Urinary bladder (tissue), 4 donors: Measurements from ENCODE around the gene MASP1. TPM values are rescaled to one million over a fixed set of nuclear protein-coding genes. Genes with fewer than 3 reads are reported as not detected.

Experiments used
- DNase-seq: peaks from one replicate; pipeline ENCODE4 v3.0.0-alpha.2; 2015; ENCODE audit errors: extremely low spot score
- H3K27ac ChIP-seq: one replicate; pipeline ENCODE4 v1.5.1; 2013; ENCODE audit warnings: low read depth, mild to moderate bottlenecking, moderate library complexity
- H3K36me3 ChIP-seq: one replicate; pipeline ENCODE4 v1.6.1; 2013; ENCODE audit warnings: mild to moderate bottlenecking, moderate library complexity; ENCODE audit not compliant: insufficient read depth
- H3K4me1 ChIP-seq: one replicate; pipeline ENCODE4 v1.6.1; 2013; ENCODE audit warnings: mild to moderate bottlenecking, moderate library complexity; ENCODE audit not compliant: insufficient read depth
- H3K4me3 ChIP-seq: one replicate; pipeline ENCODE4 v1.5.1; 2013; ENCODE audit warnings: low read depth, low read length
- WGBS: extraction: QIAGEN DNeasy Blood & Tissue Kit; methylation state at CpG from one replicate; pipeline ENCODE4 v1.1.7; 2013; 5-methylcytosine and 5-hydroxymethylcytosine counted together
- polyA plus RNA-seq: library from polyadenylated mRNA; stranded (reverse); fragments of 200-250 nt; gene quantifications from one replicate; pipeline ENCODE4 v1.2.3, GENCODE V29; 2013
- total RNA-seq: library from RNA; depleted of rRNA; stranded (reverse); fragments of >200 nt; gene quantifications from one replicate; pipeline ENCODE4 v1.2.3, GENCODE V29; 2014
- donor health status: healthy with polysubstance abuse.
- donor health status: healthy.

The MASP1 gene, protein sequence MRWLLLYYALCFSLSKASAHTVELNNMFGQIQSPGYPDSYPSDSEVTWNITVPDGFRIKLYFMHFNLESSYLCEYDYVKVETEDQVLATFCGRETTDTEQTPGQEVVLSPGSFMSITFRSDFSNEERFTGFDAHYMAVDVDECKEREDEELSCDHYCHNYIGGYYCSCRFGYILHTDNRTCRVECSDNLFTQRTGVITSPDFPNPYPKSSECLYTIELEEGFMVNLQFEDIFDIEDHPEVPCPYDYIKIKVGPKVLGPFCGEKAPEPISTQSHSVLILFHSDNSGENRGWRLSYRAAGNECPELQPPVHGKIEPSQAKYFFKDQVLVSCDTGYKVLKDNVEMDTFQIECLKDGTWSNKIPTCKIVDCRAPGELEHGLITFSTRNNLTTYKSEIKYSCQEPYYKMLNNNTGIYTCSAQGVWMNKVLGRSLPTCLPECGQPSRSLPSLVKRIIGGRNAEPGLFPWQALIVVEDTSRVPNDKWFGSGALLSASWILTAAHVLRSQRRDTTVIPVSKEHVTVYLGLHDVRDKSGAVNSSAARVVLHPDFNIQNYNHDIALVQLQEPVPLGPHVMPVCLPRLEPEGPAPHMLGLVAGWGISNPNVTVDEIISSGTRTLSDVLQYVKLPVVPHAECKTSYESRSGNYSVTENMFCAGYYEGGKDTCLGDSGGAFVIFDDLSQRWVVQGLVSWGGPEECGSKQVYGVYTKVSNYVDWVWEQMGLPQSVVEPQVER
- total RNA-seq (4.9 TPM), polyA plus RNA-seq (13.1 TPM)

DNA sequence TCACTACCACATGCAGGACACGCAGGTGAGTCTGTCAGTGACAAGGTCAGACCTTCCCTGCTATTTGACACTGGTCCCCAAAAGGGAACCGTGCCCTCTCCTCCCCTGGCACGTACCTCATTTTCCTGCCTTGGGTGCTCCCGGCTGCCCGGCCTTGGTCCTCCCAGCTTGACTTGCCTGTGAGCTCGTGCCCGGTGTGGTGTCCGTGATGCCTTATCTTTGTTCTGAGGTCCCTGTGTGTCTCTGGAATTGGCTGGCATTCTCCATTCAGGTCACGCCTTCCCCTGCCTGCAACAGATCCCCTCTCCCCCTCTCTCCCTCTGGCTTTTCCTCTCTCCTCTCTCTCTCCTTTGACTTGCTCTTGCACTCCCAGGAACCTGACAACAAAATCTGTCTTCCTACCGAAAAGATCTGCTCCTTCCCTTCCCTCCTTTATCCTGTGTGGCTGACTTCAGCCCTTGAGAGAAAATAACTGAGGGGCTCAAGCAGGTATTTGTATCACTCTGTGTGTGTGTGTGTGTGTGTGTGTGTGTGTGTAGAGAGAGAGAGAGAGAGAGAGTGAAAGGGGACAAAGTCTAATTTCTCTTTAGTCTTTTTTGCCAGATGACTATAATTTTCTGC lies at the start of gene MASP1:
MASP1 (minus strand) TSS at position 226 of the 621 bp plus-strand sequence; CDS start at position 121, 105 bp downstream.
- DNase-seq = no peak
- Histone ChIP-seq H3K4me3 (peak within 1 kb of the TSS; percentile 37), H3K27ac (no peak within 1 kb of the TSS), H3K4me1 (peaks cover 2% of the 10 kb centered on the region), H3K36me3 (no peaks in the 10 kb centered on the region)
- 16% methylated on average over 10 of the region's 10 CpGs for WGBS

GRCh38 chr3:187340578-187340977 lies 49.0 kb upstream of the MASP1 start:
- no peaks in the 10 kb centered on the region for H3K36me3 ChIP-seq
- no peak overlapping the region for H3K27ac ChIP-seq
- no peaks in the 10 kb centered on the region for H3K4me1 ChIP-seq
- H3K4me3 ChIP-seq = no peak overlapping the region
- no peak for DNase-seq
- 83% methylated on average over 1 of the region's 1 CpG for whole genome bisulfite sequencing

- no peaks in the 10 kb centered on the region for H3K36me3 ChIP-seq
- no peak for DNase-seq
- 44% methylated on average over 3 of the region's 3 CpGs for WGBS
- H3K4me1 ChIP-seq = no peaks in the 10 kb centered on the region
- no peak overlapping the region for H3K27ac ChIP-seq
- H3K4me3 ChIP-seq = no peak overlapping the region
These were observed 44.8 kb upstream of the MASP1 start for GRCh38 chr3:187336322-187336721.

- H3K27ac ChIP-seq = no peak overlapping the region
- no peak for DNase-seq
- H3K4me1 ChIP-seq = no peaks in the 10 kb centered on the region
- no peak overlapping the region for H3K4me3 ChIP-seq
- 91% methylated on average over 4 of the region's 4 CpGs for WGBS
- no peaks in the 10 kb centered on the region for H3K36me3 ChIP-seq
These were observed 43.4 kb upstream of the MASP1 start for GRCh38 chr3:187334904-187335303.

GRCh38 chr3:187328691-187329090 lies 37.2 kb upstream of the MASP1 start:
- no peak overlapping the region for H3K4me3 ChIP-seq
- H3K27ac ChIP-seq = no peak overlapping the region
- 90% methylated on average over 3 of the region's 3 CpGs for WGBS
- DNase-seq = no peak
- H3K4me1 ChIP-seq = no peaks in the 10 kb centered on the region
- H3K36me3 ChIP-seq = no peaks in the 10 kb centered on the region

DNA sequence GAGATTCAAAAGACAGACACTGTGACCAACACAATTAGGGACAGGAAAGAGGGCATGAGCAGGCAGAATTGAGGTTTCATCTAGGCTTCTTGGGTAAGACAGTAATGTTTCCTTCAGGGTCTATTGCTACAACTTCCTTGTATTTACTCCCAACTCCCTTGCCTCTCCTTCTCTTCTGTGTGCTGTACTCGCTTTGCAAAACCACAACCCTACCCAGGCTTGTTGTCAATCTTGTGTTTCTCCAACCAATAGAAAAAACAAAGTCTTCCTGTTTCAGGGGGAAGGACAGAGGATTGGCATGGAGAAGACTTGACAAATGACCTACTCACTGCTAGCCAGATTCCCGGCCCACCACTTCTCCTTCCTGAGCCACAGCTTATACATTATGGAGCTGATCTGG lies 36.3 kb upstream of the MASP1 start:
- H3K27ac ChIP-seq = no peak overlapping the region

GRCh38 chr3:187325632-187326031 lies 34.1 kb upstream of the MASP1 start:
- 62% methylated on average over 5 of the region's 5 CpGs for WGBS
- H3K4me1 ChIP-seq = no peaks in the 10 kb centered on the region
- no peak overlapping the region for H3K4me3 ChIP-seq
- H3K36me3 ChIP-seq = no peaks in the 10 kb centered on the region
- H3K27ac ChIP-seq = no peak overlapping the region
- no peak for DNase-seq

More for the DNA sequence above, 36.3 kb upstream of the MASP1 start:
- Histone ChIP-seq H3K4me3 (no peak overlapping the region), H3K36me3 (no peaks in the 10 kb centered on the region), H3K4me1 (no peaks in the 10 kb centered on the region)
- WGBS = 77% methylated on average over 2 of the region's 2 CpGs
- DNase-seq = no peak

- WGBS = 62% methylated on average over 3 of the region's 3 CpGs
- DNase-seq = no peak
- no peak overlapping the region for H3K4me3 ChIP-seq
- no peak overlapping the region for H3K27ac ChIP-seq
- no peaks in the 10 kb centered on the region for H3K36me3 ChIP-seq
- H3K4me1 ChIP-seq = no peaks in the 10 kb centered on the region
These were observed 31.6 kb upstream of the MASP1 start for GRCh38 chr3:187323091-187323490.

DNA sequence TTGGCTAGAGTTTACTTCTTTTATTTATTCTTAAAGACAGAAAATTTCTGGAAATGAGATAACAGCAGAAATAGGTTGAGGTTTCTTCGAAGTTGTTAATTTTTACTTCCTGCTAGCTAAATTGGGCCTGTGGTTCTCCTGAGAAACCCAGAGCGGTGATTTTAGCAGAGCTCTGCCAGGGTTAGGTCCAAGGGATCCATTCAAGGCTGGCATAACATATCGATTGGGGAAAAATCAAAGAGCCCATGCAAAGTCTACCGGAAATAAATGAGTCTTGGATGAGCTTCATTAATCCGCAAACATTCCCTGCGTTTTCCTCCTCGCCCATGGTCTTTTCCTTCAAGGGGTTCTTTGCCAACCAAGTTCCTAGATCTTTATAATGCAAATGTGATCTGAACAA lies 30.8 kb upstream of the MASP1 start:
- DNase-seq = no peak
- no peak overlapping the region for H3K27ac ChIP-seq
- 87% methylated on average over 7 of the region's 7 CpGs for WGBS
- no peak overlapping the region for H3K4me3 ChIP-seq
- no peaks in the 10 kb centered on the region for H3K36me3 ChIP-seq
- H3K4me1 ChIP-seq = no peaks in the 10 kb centered on the region

DNA sequence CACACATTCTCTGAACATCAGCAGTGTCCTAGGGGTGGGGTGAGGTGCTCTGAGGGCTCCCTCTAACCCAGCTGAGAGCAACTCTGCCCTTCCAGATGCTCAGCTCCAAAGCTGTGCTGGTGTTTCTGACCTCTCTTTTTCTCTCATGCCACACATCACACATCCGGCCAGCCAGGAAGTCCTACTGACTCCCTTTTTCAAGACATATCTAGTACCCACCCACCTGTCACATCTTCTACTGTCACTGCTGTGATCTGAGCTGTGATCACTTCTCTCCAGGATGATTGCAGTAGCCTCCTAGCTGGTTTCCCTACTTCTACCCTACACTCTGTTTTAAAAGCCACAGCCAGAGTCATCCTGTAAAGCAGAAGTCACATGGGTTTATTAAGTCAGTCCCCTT lies 30.2 kb upstream of the MASP1 start:
- Histone ChIP-seq H3K27ac (no peak overlapping the region), H3K4me1 (no peaks in the 10 kb centered on the region), H3K36me3 (no peaks in the 10 kb centered on the region), H3K4me3 (no peak overlapping the region)
- WGBS = 67% methylated on average over 1 of the region's 1 CpG
- no peak for DNase-seq

- Histone ChIP-seq H3K27ac (no peak overlapping the region), H3K36me3 (no peaks in the 10 kb centered on the region), H3K4me3 (no peak overlapping the region), H3K4me1 (no peaks in the 10 kb centered on the region)
- WGBS = 34% methylated on average over 7 of the region's 7 CpGs
- peak; percentile 14 for DNase-seq
These were observed 28.3 kb upstream of the MASP1 start for GRCh38 chr3:187319699-187320302.

- H3K36me3 ChIP-seq = no peaks in the 10 kb centered on the region
- WGBS = 15% methylated on average over 13 of the region's 13 CpGs
- no peak for DNase-seq
- no peak overlapping the region for H3K4me3 ChIP-seq
- H3K27ac ChIP-seq = no peak overlapping the region
- H3K4me1 ChIP-seq = no peaks in the 10 kb centered on the region
These were observed 27.5 kb upstream of the MASP1 start for GRCh38 chr3:187318819-187319616.

- no peak for DNase-seq
- H3K4me1 ChIP-seq = no peaks in the 10 kb centered on the region
- H3K36me3 ChIP-seq = no peaks in the 10 kb centered on the region
- WGBS = 92% methylated on average over 5 of the region's 5 CpGs
- no peak overlapping the region for H3K4me3 ChIP-seq
- H3K27ac ChIP-seq = no peak overlapping the region
These were observed 24.3 kb upstream of the MASP1 start for GRCh38 chr3:187315872-187316271.
